ENCODE measurements around the gene MTHFD1L. TPM values are rescaled to one million over a fixed set of nuclear protein-coding genes. Genes with fewer than 3 reads are reported as not detected.

MTHFD1L gene
- total and polyA plus RNA-seq, 2 donors from 2014 or later, result 4.7 to 39.6 TPM

DNA sequence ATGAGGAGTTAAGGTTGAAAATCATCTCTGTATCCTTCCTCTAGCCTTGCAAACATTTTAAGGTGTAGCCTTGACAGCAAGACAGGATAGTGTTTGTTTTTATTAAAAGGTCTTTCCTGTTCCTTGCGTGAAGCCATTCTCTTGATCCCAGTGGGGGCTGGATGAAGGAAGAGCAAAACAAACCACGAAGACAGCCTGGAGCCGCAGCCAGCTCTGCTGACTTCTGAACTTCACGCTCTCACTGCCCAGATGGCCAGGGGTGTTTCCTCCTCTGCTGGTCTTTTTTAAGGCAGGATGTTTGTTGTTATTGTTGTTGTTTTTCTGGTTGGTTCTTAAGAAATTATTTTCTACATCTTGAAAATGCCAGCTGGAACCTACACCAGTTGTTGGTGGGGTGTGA, 156.4 kb downstream of the MTHFD1L start:
- H3K9me3 ChIP-seq (ENCODE audit: control insufficient read depth in 2 of 3, insufficient read depth in 1 of 3, low read length in 3 of 3), result no peaks in the 10 kb centered on the region
- FAIRE-seq (no peak), DNase-seq (peak in 3 of 5 donors; percentile 18 to 75 (median 34))
- peak overlapping the region in 1 of 3 donors; percentile 42 for H3K9ac ChIP-seq (ENCODE audit: low read length in 3 of 3)
- TF ChIP-seq CTCF (IDR thresholded peaks at IDR 0.05; ENCODE audit: borderline replicate concordance, extremely low read depth, insufficient read depth), result no peak
- peaks cover 4 to 14% (median 10%) of the 10 kb centered on the region in 3 donors for H3K4me1 ChIP-seq (ENCODE audit: control insufficient read depth in 2 of 3, insufficient read depth in 2 of 3, low read depth in 1 of 3, low read length in 3 of 3)
- intact Hi-C loops (cut with DNase I), result no loop called here
- H3K4me3 ChIP-seq (ENCODE audit: low read length in 3 of 3), result no peak overlapping the region
- no peaks in the 10 kb centered on the region for H3K36me3 ChIP-seq (ENCODE audit: control insufficient read depth in 2 of 3, insufficient read depth in 3 of 3, low read length in 3 of 3)
- H3K27me3 ChIP-seq (ENCODE audit: control insufficient read depth, insufficient read depth, low read length), result no peaks in the 10 kb centered on the region
- H3K27ac ChIP-seq (ENCODE audit: low read depth in 2 of 2, low read length in 2 of 2), result peak overlapping the region; percentile 3 to 40

DNA sequence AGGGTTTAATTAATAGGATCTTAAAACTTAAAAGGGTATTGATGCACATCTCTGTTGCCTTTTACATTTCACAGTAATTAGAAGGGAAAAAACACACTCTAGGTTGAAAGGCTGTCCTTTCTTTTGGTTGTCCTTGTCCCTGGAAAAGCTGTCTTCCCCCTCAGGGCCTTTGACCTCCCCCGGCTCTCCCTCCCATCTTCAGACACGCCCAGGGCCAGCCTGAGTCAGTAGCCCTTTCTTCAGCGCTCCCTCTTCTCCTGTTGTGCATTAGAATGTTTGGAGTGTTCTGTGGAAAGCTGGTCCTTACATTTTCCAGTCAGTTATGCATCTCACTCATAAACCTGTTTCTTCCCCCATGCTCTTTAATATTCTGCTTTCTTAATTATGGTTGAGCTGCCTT, 157.0 kb downstream of the MTHFD1L start:
- no peaks in the 10 kb centered on the region for H3K36me3 ChIP-seq (ENCODE audit: control insufficient read depth in 2 of 3, insufficient read depth in 3 of 3, low read length in 3 of 3)
- intact Hi-C loops (cut with DNase I), result no loop called here
- no peaks in the 10 kb centered on the region for H3K9me3 ChIP-seq (ENCODE audit: control insufficient read depth in 2 of 3, insufficient read depth in 1 of 3, low read length in 3 of 3)
- H3K27me3 ChIP-seq (ENCODE audit: control insufficient read depth, insufficient read depth, low read length), result no peaks in the 10 kb centered on the region
- peak overlapping the region; percentile 3 to 40 for H3K27ac ChIP-seq (ENCODE audit: low read depth in 2 of 2, low read length in 2 of 2)
- peak overlapping the region in 1 of 3 donors; percentile 42 for H3K9ac ChIP-seq (ENCODE audit: low read length in 3 of 3)
- TF ChIP-seq CTCF (IDR thresholded peaks at IDR 0.05; ENCODE audit: borderline replicate concordance, extremely low read depth, insufficient read depth), result no peak
- peaks cover 4 to 18% (median 10%) of the 10 kb centered on the region in 3 donors for H3K4me1 ChIP-seq (ENCODE audit: control insufficient read depth in 2 of 3, insufficient read depth in 2 of 3, low read depth in 1 of 3, low read length in 3 of 3)
- FAIRE-seq (no peak), DNase-seq (peak in 1 of 5 donors; percentile 39)
- H3K4me3 ChIP-seq (ENCODE audit: low read length in 3 of 3), result no peak overlapping the region

- Histone ChIP-seq H3K4me1 (ENCODE audit: control insufficient read depth in 2 of 3, insufficient read depth in 2 of 3, low read depth in 1 of 3, low read length in 3 of 3) (peaks cover 7 to 23% (median 10%) of the 10 kb centered on the region in 3 donors), H3K4me3 (ENCODE audit: low read length in 3 of 3) (no peak overlapping the region), H3K27me3 (ENCODE audit: control insufficient read depth, insufficient read depth, low read length) (no peaks in the 10 kb centered on the region), H3K36me3 (ENCODE audit: control insufficient read depth in 2 of 3, insufficient read depth in 3 of 3, low read length in 3 of 3) (no peaks in the 10 kb centered on the region), H3K27ac (ENCODE audit: low read depth in 2 of 2, low read length in 2 of 2) (no peak overlapping the region), H3K9me3 (ENCODE audit: control insufficient read depth in 2 of 3, insufficient read depth in 1 of 3, low read length in 3 of 3) (no peaks in the 10 kb centered on the region), H3K9ac (ENCODE audit: low read length in 3 of 3) (no peak overlapping the region)
- DNase-seq (peak in 1 of 5 donors; percentile 11), FAIRE-seq (no peak)
- TF ChIP-seq CTCF (IDR thresholded peaks at IDR 0.05; ENCODE audit: borderline replicate concordance, extremely low read depth, insufficient read depth), result no peak
- intact Hi-C loops (cut with DNase I), result no loop called here
These were observed 157.8 kb downstream of the MTHFD1L start for GRCh38 chr6:151023342-151023741.

DNA sequence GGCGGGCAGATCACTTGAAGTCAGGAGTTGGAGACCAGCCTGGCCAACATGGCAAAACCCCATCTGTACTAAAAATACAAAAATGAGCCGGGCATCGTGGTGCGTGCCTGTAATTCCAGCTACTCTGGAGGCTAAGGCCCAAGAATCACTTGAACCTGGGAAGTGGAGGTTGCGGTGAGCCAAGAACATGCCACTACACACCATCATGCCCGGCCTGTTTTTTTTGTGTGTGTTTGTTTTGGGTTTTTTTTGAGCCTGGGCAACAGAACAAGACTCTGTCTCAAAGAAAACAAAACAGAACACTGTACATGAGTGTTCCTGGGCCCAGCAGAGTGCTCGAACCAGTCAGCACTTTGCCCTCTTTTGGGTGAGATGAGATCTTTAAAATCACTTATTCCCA, 159.1 kb downstream of the MTHFD1L start:
- H3K9me3 ChIP-seq (ENCODE audit: control insufficient read depth in 2 of 3, insufficient read depth in 1 of 3, low read length in 3 of 3), result no peaks in the 10 kb centered on the region
- FAIRE-seq, result no peak
- intact Hi-C loops (cut with DNase I), result no loop called here
- no peak for TF ChIP-seq CTCF (IDR thresholded peaks at IDR 0.05; ENCODE audit: borderline replicate concordance, extremely low read depth, insufficient read depth)
- peak in 1 of 5 donors; percentile 8 for DNase-seq
- no peak overlapping the region for H3K27ac ChIP-seq (ENCODE audit: low read depth in 2 of 2, low read length in 2 of 2)
- no peak overlapping the region for H3K4me3 ChIP-seq (ENCODE audit: low read length in 3 of 3)
- no peaks in the 10 kb centered on the region for H3K27me3 ChIP-seq (ENCODE audit: control insufficient read depth, insufficient read depth, low read length)
- H3K4me1 ChIP-seq (ENCODE audit: control insufficient read depth in 2 of 3, insufficient read depth in 2 of 3, low read depth in 1 of 3, low read length in 3 of 3), result peaks cover 3 to 23% (median 6%) of the 10 kb centered on the region in 3 donors
- no peak overlapping the region for H3K9ac ChIP-seq (ENCODE audit: low read length in 3 of 3)
- H3K36me3 ChIP-seq (ENCODE audit: control insufficient read depth in 2 of 3, insufficient read depth in 3 of 3, low read length in 3 of 3), result no peaks in the 10 kb centered on the region

All from kidney (tissue), 14 donors.